C4-2B (cell line): Measurements from ENCODE around the gene LSM4.

Experiments
- H3K27ac ChIP-seq: fragments of 450-650 bp; 2 replicates; pipeline ENCODE4 v1.5.1; 2017
- CTCF ChIP-seq: fragments of 450-650 bp; conservative IDR thresholded peaks from 2 replicates; pipeline ENCODE4 v1.5.1; 2017; ENCODE audit warnings: mild to moderate bottlenecking
- ZFX ChIP-seq: fragments of 450-650 bp; IDR thresholded peaks from 2 replicates; pipeline ENCODE4 v1.6.1; 2017

LSM4 gene

GRCh38 chr19:18309525-18310064, 13.3 kb downstream of the LSM4 start:
- no peak overlapping the region for H3K27ac ChIP-seq
- no peak for TF ChIP-seq ZFX
- no peak for TF ChIP-seq CTCF

- H3K27ac ChIP-seq, result no peak overlapping the region
- TF ChIP-seq CTCF (no peak), ZFX (no peak)
Measured at GRCh38 chr19:18308948-18309325, 13.9 kb downstream of the LSM4 start.

GRCh38 chr19:18308051-18308947, 14.6 kb downstream of the LSM4 start:
- H3K27ac ChIP-seq, result no peak overlapping the region
- TF ChIP-seq ZFX (no peak), CTCF (no peak)

- no peak for TF ChIP-seq ZFX
- no peak overlapping the region for H3K27ac ChIP-seq
Measured at GRCh38 chr19:18307271-18307681, 15.6 kb downstream of the LSM4 start.

- no peak overlapping the region for H3K27ac ChIP-seq
- TF ChIP-seq CTCF, result no peak
Measured at GRCh38 chr19:18306888-18307260, 16.0 kb downstream of the LSM4 start.

GRCh38 chr19:18306209-18306887, 16.5 kb downstream of the LSM4 start:
- TF ChIP-seq ZFX (no peak), CTCF (no peak)
- no peak overlapping the region for H3K27ac ChIP-seq

- TF ChIP-seq ZFX (no peak), CTCF (no peak)
- H3K27ac ChIP-seq, result no peak overlapping the region
Measured at GRCh38 chr19:18304458-18305310, 18.2 kb downstream of the LSM4 start.
